HG03025 (cell line): ENCODE measurements around the gene ELMOD1.
A peak's percentile ranks its signal among the peaks of the same experiment; 100 is the strongest.
"Not testable (repeated sequence)": the region's sequence is repeated elsewhere in the genome, so short reads cannot be mapped to it uniquely, and the experiment has no call there.

Experiments
- ATAC-seq: cut with Tn5 transposase; IDR thresholded peaks from one replicate; pipeline ENCODE4 v1.9.1; 2021; ENCODE audit warnings: mild to moderate bottlenecking, moderate library complexity; ENCODE audit not compliant: unreplicated experiment, low FRiP score

ELMOD1 gene

DNA sequence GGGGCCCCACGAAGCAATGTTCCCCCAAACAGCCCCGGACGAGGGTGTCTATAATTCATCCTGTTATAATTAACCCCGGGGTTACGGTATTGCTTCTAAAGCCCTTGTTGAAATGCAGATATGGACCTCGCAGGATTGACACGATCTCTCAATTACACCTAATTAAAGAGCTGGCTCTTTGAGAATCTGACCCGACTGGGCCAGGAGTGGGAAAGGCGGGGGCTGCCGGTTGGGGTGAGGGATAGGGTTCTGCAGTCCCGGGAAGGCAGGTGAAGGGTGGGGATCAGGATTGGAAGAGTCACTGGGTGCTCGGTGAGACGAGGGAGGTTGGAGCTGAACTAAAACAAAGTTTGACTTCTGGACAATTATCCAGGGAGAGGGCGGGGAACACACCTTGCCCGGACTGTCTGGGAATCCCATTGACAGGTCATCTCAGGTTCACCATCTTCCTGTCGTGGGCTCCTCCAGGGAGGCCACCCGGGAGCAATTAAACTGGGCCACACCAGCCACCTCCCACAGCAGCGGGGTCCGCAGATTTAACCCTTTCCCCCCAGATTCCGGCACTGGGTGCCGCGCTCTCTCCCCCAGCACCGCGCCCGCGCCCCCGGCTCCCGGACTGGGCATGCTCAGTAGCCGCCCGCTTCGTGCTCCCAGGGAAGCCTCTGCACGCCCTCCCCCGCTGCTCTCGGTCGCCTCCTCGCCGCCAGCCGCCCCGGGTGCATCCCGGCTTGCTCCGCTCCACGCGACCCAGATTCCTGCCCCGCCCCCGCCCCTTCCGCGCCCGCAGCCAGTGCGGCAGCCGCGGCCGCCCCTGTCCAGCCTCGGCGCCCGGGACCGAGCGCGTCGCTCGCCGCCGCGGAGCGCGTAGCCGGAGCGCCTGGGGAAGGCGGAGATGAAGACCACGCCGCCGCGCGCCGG is at the start of gene ELMOD1:
Gene ELMOD1 (plus strand): TSS at position 688 of the 918 bp plus-strand sequence. CDS start 27,043 bp downstream, outside the sequence.
- no peak for ATAC-seq

DNA sequence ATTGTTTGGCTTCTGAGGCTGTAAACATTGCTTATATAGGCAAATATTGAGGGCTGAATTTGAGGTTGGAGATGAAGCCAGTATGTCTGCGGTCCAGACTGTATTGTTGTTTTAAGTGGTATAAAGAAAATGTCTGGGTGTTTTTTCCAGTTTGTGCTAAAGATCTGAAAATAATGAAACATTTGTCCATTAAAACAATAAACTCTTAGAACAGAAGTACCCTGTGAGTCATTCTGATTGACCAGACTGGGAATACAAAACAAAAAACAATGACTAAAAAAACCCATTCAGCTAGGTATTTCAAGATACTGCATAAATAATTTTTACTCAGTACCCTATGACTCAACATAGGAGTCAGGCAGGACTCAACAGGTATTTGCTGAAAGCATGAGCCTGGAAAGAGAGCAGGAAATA is 45.8 kb upstream of the ELMOD1 start:
- no peak for ATAC-seq

- no peak for ATAC-seq
Measured at GRCh38 chr11:107547961-107548360, 43.0 kb upstream of the ELMOD1 start.

DNA sequence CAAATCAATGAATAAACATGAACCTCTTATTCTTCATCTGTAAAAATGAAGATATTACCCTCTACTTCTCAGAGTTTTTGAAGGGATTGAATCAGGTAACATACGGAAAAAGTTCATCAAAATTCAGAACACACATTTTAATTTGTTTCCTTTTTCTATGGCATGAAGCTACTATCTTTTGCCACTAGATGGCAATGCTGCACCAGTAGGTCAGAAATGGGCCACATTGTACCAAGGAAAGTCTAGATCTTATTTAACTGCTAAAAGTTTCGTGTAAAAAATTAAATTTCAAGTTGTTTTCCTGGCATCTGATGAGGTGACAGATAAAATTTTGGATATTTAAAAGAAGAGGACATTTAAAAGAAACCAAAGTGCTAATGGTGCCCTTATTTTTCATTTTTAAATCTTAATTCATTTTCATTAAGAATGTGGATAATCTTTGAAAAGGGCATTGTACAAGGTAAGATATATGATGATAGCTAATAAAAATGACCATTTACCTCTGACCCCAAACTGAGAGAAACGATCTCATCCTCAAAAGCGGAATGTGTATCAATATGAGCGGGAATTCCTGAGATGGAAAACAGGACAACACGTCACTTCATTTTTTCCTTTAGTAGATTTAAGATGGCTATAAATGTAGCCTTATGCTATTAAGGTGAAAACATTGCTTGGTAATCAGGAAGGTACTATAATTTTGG is 41.5 kb upstream of the ELMOD1 start:
- no peak for ATAC-seq

DNA sequence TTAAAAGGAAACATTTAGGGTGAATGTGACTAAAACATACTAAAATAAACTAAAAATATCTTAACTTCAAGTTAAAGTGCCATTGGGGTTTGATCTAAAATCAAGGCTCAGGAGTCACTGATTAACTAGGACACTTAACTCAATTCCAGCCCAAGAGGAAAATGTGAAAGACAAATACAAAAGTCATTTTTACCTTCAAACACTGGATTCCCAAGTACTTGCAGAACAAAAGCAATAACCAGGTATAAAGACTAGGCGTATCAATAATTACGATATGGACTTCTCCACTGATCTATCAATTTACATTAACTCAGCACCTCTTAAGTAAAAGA is 41.0 kb upstream of the ELMOD1 start:
- ATAC-seq: no peak

DNA sequence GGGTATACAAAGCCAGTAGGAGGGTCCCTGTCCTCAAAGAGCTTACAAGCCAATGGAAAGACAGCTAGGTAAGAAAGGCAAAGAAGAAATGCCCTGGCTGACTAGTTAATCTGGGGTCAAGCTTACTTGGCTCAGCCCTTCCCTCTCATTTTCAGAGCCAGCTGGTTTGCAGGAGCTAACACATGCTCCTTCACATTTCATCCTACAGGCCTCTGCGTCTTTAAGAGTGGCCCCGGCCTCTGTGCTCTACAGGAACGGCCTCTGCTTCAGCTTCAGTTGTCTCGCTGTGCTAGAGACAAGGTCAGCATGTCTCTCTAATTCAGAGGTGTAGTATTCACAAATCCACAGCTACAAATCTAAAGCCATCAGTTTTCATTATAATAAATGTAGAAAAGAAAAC is 40.6 kb upstream of the ELMOD1 start:
- no peak for ATAC-seq

DNA sequence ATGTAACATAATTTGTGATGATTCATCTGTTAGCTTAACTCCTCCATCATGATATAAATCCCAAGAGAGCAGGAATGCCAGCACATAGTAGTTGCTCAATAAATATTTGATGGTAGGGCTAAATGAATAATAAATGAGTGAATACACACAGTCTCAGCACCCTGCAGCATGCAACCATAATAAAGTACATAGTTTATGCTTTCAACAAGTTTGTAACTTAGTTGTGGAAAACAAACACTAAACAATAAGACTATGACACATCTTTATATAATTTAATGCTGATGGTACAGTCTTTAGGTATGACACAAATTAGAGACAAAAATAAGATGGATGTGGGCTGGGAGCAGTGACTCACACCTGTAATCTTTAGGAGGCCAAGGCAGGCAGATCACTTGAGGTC is 29.3 kb upstream of the ELMOD1 start:
- ATAC-seq: no peak

DNA sequence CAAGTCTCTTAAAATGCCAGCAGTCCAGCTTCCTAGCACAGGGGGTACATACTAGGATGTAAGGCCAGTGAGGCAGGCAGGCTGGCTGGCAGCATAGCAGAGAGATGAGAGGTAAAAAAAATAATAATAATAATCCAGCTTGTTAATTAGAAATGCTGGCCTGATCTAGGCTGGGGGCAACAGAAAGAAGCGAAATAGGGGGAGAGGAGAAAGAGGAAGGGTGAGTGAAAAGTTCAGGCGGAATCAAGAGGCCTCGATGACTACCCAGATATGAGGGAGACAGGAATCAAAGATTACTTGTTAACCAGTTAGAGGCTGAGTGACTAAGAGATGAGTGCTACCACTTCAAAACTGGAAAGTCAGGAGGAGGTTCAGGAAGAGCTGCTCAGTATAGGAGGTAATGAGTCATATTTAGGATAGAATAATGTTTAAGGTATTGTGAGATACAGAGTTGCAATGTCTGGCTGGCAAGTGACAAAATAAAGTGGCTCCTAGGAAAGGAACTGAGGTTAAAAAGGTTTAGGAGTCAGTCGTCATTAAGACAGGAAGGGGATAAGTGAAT is 28.2 kb upstream of the ELMOD1 start:
- ATAC-seq: no peak

DNA sequence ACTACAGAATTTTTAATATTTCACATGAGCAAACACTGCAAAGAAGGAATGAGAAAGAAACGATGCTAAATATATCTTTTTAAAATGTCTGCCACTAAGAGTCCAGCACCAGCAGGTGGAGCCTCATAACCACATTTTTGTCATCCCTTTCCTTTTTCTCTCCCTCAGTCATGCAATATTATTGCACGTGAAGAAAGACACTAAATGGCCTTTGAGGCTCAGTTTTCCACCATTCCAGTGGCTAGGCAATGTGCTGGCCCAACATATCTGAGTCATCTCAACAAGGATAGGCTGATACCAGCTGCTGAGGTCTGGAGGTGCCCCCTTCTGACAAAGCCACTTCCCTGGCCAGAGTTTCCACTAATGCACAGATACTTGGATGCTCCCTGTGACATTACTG is 27.2 kb upstream of the ELMOD1 start:
- peak; percentile 26 for ATAC-seq

GRCh38 chr11:107564877-107565218 is 26.1 kb upstream of the ELMOD1 start:
- peak; percentile 1 for ATAC-seq

DNA sequence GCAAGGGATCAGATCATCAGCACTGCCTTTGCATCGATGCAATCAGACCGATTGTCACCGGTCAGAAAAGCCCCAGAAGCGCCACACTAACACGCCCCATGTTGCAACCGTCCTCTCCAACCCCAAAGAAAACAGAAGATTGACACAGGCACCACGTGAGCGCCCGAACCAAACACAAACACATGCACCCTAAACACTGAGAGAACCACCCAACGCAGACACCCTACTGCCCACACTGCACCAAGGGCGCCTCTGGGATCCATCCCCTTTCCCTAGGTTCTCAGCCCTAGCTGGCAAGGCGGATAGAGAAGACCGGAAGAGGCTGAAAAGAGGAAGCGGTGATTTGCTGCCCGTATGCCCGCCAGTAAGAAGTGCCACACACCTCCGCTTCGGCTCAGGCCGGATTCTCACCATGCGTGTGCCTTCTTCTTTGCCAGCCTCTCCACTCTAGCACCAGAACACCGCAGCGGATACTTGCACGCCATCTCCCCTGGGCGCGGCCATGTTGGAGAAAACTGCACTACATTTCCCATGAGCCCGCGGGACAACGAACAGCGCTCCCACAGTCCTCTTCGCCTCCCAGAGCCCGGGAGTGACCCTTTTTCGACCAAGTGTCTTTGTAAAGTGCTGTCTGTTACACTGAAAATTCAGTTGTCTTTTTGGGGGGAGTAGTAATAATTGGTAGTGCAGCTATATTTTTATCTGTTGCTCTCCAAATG is 25.6 kb upstream of the ELMOD1 start, which contains the start of gene ALKBH8:
Gene ALKBH8 (minus strand): TSS at position 517 of the 719 bp plus-strand sequence. CDS start 4,842 bp downstream, outside the sequence.
- ATAC-seq: peak; percentile 82

DNA sequence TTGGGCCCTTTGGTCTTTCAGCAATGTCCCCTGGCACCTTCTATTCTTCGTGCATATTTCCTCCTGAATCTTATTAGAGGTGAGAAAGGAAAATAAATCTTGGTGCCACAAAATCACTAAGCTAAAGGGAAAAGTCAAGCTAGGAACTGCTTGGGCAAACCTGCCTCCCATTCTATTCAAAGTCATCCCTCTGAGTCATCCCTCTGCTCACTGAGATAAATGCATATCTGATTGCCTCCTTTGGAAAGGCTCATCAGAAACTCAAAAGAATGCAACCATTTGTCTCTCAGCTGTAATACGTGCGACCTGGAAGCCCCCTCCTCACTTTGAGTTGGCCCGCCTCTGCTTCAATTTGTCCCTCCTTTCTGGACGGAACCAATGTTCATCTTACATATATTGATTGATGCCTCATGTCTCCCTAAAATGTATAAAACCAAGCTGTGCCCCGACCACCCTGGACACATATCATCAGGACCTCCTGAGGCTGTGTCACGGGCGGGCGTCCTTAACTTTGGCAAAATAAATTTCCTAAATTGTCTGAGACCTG is 24.9 kb upstream of the ELMOD1 start:
- peak; percentile 1 for ATAC-seq

- no peak for ATAC-seq
Measured at GRCh38 chr11:107566569-107566968, 24.4 kb upstream of the ELMOD1 start.

- peak; percentile 37 for ATAC-seq
Measured at GRCh38 chr11:107567739-107568335, 23.1 kb upstream of the ELMOD1 start.

DNA sequence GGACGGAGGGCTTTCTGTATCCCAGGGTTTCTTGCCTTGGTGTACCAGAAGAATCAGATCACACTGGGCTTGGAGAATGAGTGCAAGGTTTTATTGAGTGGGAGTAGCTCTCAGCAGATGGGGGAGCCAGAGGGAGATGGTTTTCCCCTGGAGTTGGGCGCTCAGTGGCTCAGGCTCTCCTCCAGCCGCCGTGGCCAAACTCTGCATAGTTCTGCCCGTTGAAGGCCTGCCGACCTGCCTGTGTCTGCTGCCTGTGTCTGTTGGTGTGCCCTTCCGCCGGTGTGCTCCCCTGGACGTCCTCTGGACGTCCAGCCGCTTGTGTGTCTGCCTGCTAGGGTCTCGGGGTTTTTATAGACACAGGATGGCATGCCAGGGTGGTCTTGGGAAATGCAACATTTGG is 20.9 kb upstream of the ELMOD1 start:
- no peak for ATAC-seq

- ATAC-seq: no peak
Measured at GRCh38 chr11:107573438-107573837, 17.5 kb upstream of the ELMOD1 start.

GRCh38 chr11:107576497-107577345 is 14.2 kb upstream of the ELMOD1 start:
- not testable (repeated sequence) for ATAC-seq

GRCh38 chr11:107577346-107577711 is 13.6 kb upstream of the ELMOD1 start:
- no peak for ATAC-seq

GRCh38 chr11:107579169-107579568 is 11.8 kb upstream of the ELMOD1 start:
- ATAC-seq: not testable (repeated sequence)
